OCI-LY1 (cell line): ENCODE data around the gene PCDHGA2.

Experiments used
- H2AFZ ChIP-seq: fragments of 200-600 bp; sonication (generic), shearing (Covaris generic); 2 replicates; pipeline ENCODE4 v1.6.0; 2014; ENCODE audit warnings: antibody characterized with exemption, mild to moderate bottlenecking, low read length
- H3F3A ChIP-seq: fragments of 200-600 bp; sonication (generic), shearing (Covaris generic); 2 replicates; pipeline ENCODE4 v1.6.0; 2014; ENCODE audit warnings: mild to moderate bottlenecking, antibody characterized with exemption, low read length, moderate library complexity; ENCODE audit not compliant: insufficient read depth
- H3K27ac ChIP-seq: fragments of 200-600 bp; sonication (generic); 2 replicates; pipeline ENCODE4 v1.5.1; 2014; ENCODE audit warnings: low read length, mixed run types, mild to moderate bottlenecking, low read depth; ENCODE audit not compliant: poor library complexity, severe bottlenecking
- H3K27me3 ChIP-seq: fragments of 200-600 bp; sonication (generic); 2 replicates; pipeline ENCODE4 v1.6.0; 2014; ENCODE audit warnings: antibody characterized with exemption, mild to moderate bottlenecking, low read length, moderate library complexity; ENCODE audit not compliant: insufficient read depth
- H3K36me3 ChIP-seq: fragments of 200-600 bp; sonication (generic); 2 replicates; pipeline ENCODE4 v1.6.1; 2014; ENCODE audit warnings: mild to moderate bottlenecking, antibody characterized with exemption, low read length, moderate library complexity, mixed read lengths; ENCODE audit not compliant: insufficient read depth
- H3K4me1 ChIP-seq: fragments of 200-600 bp; sonication (generic); 2 replicates; pipeline ENCODE4 v1.5.1; 2014; ENCODE audit warnings: mild to moderate bottlenecking, low read length, moderate library complexity; ENCODE audit not compliant: insufficient read depth, severe bottlenecking
- H3K4me2 ChIP-seq: fragments of 200-600 bp; sonication (generic), shearing (Covaris generic); 2 replicates; pipeline ENCODE4 v1.6.1; 2014; ENCODE audit warnings: low read length
- H3K4me3 ChIP-seq: fragments of 200-600 bp; sonication (generic); 2 replicates; pipeline ENCODE4 v1.5.1; 2014; ENCODE audit warnings: low read length, low read depth, mild to moderate bottlenecking, mixed read lengths; ENCODE audit not compliant: poor library complexity, severe bottlenecking
- H3K79me2 ChIP-seq: fragments of 200-600 bp; shearing (Covaris generic); 2 replicates; pipeline ENCODE4 v1.6.1; 2016; ENCODE audit warnings: mixed run types, low read length, mixed read lengths; ENCODE audit not compliant: insufficient read depth
- H3K9ac ChIP-seq: fragments of 200-600 bp; sonication (generic), shearing (Covaris generic); 2 replicates; pipeline ENCODE4 v1.6.1; 2014; ENCODE audit warnings: mild to moderate bottlenecking, low read length, mixed read lengths
- H3K9me2 ChIP-seq: fragments of 200-600 bp; sonication (generic), shearing (Covaris generic); 2 replicates; pipeline ENCODE4 v1.6.1; 2014; ENCODE audit warnings: low read depth, mild to moderate bottlenecking, low read length, mixed read lengths
- H3K9me3 ChIP-seq: fragments of 200-600 bp; shearing (Covaris generic); 2 replicates; pipeline ENCODE4 v1.6.1; 2014; ENCODE audit warnings: low read length, mixed read lengths
- H4K20me1 ChIP-seq: fragments of 200-600 bp; sonication (generic), shearing (Covaris generic); 2 replicates; pipeline ENCODE4 v1.6.0; 2016; ENCODE audit warnings: mild to moderate bottlenecking, low read length; ENCODE audit not compliant: insufficient read depth
- CTCF ChIP-seq: fragments of 200-600 bp; sonication (generic), shearing (Covaris generic); IDR thresholded peaks from 2 replicates; pipeline ENCODE4 v1.5.1; 2017; ENCODE audit warnings: mild to moderate bottlenecking, antibody characterized with exemption, low read length, moderate library complexity, mixed read lengths
- EZH2 ChIP-seq: fragments of 200-600 bp; sonication (generic), shearing (Covaris generic); IDR thresholded peaks from 2 replicates; pipeline ENCODE4 v1.8.0; 2017; ENCODE audit warnings: borderline replicate concordance, mixed run types, mild to moderate bottlenecking, antibody characterized with exemption, low read length, moderate library complexity, mixed read lengths

The PCDHGA2 gene

GRCh38 chr5:141369994-141370848, 31.7 kb downstream of the PCDHGA2 start, which contains the start of gene PCDHGB3:
Gene PCDHGB3, plus strand, starts transcription at chr5:141370242. Its CDS starts 153 bp downstream, at chr5:141370395.
- Histone ChIP-seq H3K4me2 (no peak within 1 kb of the TSS), H3K4me3 (no peak within 1 kb of the TSS)

GRCh38 chr5:141371572-141372475, 33.3 kb downstream of the PCDHGA2 start:
- no peak overlapping the region for H3K4me2 ChIP-seq
- no peak overlapping the region for H3K9ac ChIP-seq
- no peak overlapping the region for H3K4me3 ChIP-seq
- H3K4me1 ChIP-seq: no peaks in the 10 kb centered on the region
- no peaks in the 10 kb centered on the region for H3K79me2 ChIP-seq
- H2AFZ ChIP-seq: no peak overlapping the region
- no peak overlapping the region for H3K27ac ChIP-seq
- no peaks in the 10 kb centered on the region for H3K36me3 ChIP-seq
- H3K9me3 ChIP-seq: peaks cover 23% of the 10 kb centered on the region
- H4K20me1 ChIP-seq: no peaks in the 10 kb centered on the region
- no peaks in the 10 kb centered on the region for H3K9me2 ChIP-seq
- no peak for TF ChIP-seq CTCF
- no peak for TF ChIP-seq EZH2
- H3F3A ChIP-seq: no peaks in the 10 kb centered on the region
- no peaks in the 10 kb centered on the region for H3K27me3 ChIP-seq

More at GRCh38 chr5:141369994-141370848, 31.7 kb downstream of the PCDHGA2 start, which contains the start of gene PCDHGB3:
- Histone ChIP-seq H3K4me1 (no peaks in the 10 kb centered on the region), H2AFZ (no peak within 1 kb of the TSS), H3K9ac (no peak within 1 kb of the TSS), H3K9me2 (no peaks in the 10 kb centered on the region), H3K36me3 (no peaks in the 10 kb centered on the region), H3K9me3 (peaks cover 27% of the 10 kb centered on the region), H4K20me1 (no peaks in the 10 kb centered on the region), H3F3A (no peaks in the 10 kb centered on the region), H3K27me3 (no peaks in the 10 kb centered on the region), H3K79me2 (no peaks in the 10 kb centered on the region), H3K27ac (no peak within 1 kb of the TSS)
- TF ChIP-seq CTCF (0 out of 2 replicates have a peak, but pooled peaks have one; percentile 13), EZH2 (no peak)

- 0 out of 2 replicates have a peak, but pooled peaks cover 3% of the 10 kb centered on the region for H3F3A ChIP-seq
- H2AFZ ChIP-seq: no peak within 1 kb of the TSS
- H3K4me3 ChIP-seq: no peak within 1 kb of the TSS
- no peaks in the 10 kb centered on the region for H3K9me2 ChIP-seq
- no peak for TF ChIP-seq EZH2
- TF ChIP-seq CTCF: peak; percentile 18; the same call in 1 of the 2 replicates
- H3K36me3 ChIP-seq: no peaks in the 10 kb centered on the region
- H4K20me1 ChIP-seq: no peaks in the 10 kb centered on the region
- no peaks in the 10 kb centered on the region for H3K27me3 ChIP-seq
- no peaks in the 10 kb centered on the region for H3K79me2 ChIP-seq
- peaks cover 19% of the 10 kb centered on the region for H3K9me3 ChIP-seq
- H3K4me1 ChIP-seq: no peaks in the 10 kb centered on the region
- no peak within 1 kb of the TSS for H3K9ac ChIP-seq
- H3K27ac ChIP-seq: no peak within 1 kb of the TSS
- H3K4me2 ChIP-seq: no peak within 1 kb of the TSS
Observed at GRCh38 chr5:141373673-141374317, 35.2 kb downstream of the PCDHGA2 start, which contains the start of gene PCDHGA6. Gene PCDHGA6, plus strand, starts transcription at chr5:141373891. Its CDS starts 193 bp downstream, at chr5:141374084.
